ENCODE results near the gene FGD4.

Gene FGD4

GRCh38 chr12:32680787-32681186, 281.4 kb downstream of the FGD4 start:
- DNase-seq (ENCODE audit: extremely low read depth, low read depth) = no peak
- TF ChIP-seq, protein P1, sequence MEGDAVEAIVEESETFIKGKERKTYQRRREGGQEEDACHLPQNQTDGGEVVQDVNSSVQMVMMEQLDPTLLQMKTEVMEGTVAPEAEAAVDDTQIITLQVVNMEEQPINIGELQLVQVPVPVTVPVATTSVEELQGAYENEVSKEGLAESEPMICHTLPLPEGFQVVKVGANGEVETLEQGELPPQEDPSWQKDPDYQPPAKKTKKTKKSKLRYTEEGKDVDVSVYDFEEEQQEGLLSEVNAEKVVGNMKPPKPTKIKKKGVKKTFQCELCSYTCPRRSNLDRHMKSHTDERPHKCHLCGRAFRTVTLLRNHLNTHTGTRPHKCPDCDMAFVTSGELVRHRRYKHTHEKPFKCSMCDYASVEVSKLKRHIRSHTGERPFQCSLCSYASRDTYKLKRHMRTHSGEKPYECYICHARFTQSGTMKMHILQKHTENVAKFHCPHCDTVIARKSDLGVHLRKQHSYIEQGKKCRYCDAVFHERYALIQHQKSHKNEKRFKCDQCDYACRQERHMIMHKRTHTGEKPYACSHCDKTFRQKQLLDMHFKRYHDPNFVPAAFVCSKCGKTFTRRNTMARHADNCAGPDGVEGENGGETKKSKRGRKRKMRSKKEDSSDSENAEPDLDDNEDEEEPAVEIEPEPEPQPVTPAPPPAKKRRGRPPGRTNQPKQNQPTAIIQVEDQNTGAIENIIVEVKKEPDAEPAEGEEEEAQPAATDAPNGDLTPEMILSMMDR (IDR thresholded peaks at IDR 0.05; ENCODE audit: low read depth, low read length) = no peak

GRCh38 chr12:32681272-32681671, 281.9 kb downstream of the FGD4 start:
- TF ChIP-seq, protein P1 (IDR thresholded peaks at IDR 0.05; ENCODE audit: low read depth, low read length) = no peak
- no peak for DNase-seq (ENCODE audit: extremely low read depth, low read depth)

DNA sequence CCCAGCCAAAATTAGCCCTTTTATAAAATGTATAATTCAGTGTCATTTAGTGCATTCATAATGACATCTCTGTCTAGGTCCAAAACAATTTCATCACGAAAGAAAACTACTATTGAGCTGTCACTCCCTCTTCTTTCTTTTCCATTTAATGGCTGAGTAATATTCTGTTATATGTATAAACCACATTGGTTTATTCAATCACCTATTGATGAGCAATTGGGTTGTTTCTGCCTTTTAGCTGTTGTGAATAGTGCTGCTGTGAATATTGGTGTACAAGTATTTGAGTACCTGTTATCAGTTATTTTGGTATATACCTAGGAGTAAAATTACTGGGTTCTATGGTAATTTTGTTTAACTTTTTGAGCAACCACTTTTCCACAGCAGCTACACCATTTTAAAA, 287.0 kb downstream of the FGD4 start:
- TF ChIP-seq, protein P1 (IDR thresholded peaks at IDR 0.05; ENCODE audit: low read depth, low read length) = no peak

DNA sequence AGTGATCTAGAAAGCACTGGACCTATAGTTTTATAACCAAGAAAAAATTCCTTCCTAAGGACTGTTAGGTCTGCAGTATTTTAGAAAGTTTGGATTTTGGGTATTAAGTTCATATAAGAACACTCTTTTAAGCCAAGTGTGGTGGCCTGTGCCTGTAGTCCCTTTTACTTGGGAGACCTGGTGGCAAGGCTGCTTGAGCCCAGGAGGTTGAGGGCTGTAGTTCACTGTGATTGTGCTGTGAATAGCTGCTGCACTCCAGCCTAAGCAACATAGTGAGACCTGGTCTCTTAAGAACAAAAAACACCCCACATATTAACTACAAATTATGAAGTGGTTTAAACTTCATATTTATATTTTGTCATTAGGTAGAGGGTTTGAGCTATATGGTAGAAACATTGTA, 289.4 kb downstream of the FGD4 start:
- TF ChIP-seq, protein P1 (IDR thresholded peaks at IDR 0.05; ENCODE audit: low read depth, low read length) = no peak
- DNase-seq (ENCODE audit: extremely low read depth, low read depth) = no peak

More for the DNA sequence above, 287.0 kb downstream of the FGD4 start:
- no peak for DNase-seq (ENCODE audit: extremely low read depth, low read depth)

DNA sequence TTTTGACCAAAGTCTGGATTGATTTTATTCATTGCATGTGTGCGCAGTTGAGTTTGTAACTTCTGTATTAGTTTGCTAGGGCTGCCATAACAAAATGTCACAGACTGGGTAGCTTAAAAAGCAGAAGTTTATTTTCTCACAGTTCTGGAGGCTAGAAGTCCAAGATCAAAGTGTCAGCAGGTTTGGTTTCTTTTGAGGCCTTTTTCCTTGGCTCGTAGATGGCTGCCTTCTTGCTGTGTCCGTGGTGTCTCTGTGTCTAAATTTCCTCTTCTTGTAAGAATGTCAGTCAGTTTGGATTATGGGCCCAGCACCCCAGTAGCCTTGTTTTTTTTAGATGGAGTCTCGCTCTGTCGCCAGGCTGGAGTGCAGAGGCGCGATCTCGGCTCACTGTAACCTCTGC, 291.6 kb downstream of the FGD4 start:
- DNase-seq (ENCODE audit: extremely low read depth, low read depth) = no peak
- TF ChIP-seq, protein P1 (IDR thresholded peaks at IDR 0.05; ENCODE audit: low read depth, low read length) = no peak

- TF ChIP-seq, protein P1 (IDR thresholded peaks at IDR 0.05; ENCODE audit: low read depth, low read length) = no peak
- no peak for DNase-seq (ENCODE audit: extremely low read depth, low read depth)
Measured at GRCh38 chr12:32692358-32692757, 293.0 kb downstream of the FGD4 start.

GRCh38 chr12:32693036-32693435, 293.7 kb downstream of the FGD4 start:
- DNase-seq (ENCODE audit: extremely low read depth, low read depth) = no peak

More at GRCh38 chr12:32693036-32693435, 293.7 kb downstream of the FGD4 start:
- TF ChIP-seq, protein P1 (IDR thresholded peaks at IDR 0.05; ENCODE audit: low read depth, low read length) = no peak
